Measurements from ENCODE around the gene TPCN2.
"Not testable (repeated sequence)": the region's sequence is repeated elsewhere in the genome, so short reads cannot be mapped to it uniquely, and the experiment has no call there.

The TPCN2 gene

DNA sequence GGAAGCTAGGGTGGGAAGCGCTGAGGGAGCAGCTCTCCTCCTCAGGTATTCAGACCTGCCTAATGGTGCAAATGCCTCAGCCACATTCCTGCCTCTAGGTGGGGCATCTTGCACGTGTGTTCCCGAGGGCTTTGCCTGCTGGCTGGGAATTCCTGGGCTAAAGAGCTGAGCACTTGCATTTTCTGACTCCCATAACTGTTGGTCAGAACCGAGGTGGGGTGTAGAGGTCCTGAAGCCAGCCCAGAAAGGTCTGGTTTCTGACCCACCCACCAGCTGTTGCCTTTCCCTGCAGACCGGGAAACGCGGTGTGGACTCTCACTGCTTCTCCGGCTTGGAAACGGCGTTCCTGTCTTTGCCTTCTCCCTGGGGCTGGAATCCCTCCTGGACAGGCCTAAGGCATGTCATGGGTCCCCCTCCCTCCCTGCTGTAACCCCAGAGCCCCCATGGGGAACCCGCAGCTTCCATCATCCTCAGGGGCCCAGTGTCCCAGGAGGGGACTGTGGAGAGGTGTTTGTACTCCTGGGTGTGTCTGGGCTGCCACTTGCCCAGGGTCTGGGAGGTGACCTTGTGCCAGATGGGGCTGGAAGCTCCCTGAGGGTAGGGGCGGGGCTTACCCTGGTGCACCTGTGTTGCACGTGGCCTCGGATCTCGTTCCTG lies 83.0 kb downstream of the TPCN2 start:
- peak; percentile 79 for DNase-seq

DNA sequence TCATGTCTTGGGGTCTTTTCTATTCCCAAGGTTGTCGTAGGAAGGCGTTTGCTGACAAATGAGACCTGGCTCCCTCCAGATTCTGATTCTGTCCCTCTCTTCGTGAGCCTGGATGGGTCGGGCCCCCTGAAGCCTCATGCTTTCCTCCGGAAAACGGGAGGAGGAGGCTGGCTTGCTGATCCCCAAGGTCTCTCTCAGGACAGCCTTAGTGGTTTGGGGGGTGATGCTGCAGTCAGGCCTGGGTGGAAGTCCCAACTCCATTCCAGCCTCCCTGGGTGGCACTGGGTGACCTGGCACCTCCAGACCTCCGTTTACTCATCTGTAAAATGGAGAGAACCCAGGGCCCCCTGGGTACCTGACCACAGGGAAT lies 83.6 kb downstream of the TPCN2 start:
- DNase-seq: no peak

DNA sequence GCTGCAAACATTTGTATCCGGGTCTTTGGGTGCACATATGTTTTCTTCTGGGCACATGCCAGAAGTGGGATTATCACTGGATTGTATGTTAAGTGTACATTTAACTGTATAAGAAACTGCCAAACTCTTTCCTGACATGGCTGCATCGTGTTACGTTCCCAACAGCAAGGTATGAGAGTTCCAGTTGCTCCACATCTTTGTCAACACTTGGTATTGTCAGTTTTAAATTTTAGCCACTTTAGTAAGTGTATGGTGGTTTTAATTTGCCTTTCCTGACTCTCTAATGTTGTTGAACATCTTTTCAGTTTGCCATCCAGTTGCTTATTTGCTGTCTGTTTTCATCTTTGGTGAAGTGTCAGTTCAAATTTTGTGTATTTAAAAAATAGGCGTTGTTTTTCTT lies 84.5 kb downstream of the TPCN2 start:
- DNase-seq: no peak

DNA sequence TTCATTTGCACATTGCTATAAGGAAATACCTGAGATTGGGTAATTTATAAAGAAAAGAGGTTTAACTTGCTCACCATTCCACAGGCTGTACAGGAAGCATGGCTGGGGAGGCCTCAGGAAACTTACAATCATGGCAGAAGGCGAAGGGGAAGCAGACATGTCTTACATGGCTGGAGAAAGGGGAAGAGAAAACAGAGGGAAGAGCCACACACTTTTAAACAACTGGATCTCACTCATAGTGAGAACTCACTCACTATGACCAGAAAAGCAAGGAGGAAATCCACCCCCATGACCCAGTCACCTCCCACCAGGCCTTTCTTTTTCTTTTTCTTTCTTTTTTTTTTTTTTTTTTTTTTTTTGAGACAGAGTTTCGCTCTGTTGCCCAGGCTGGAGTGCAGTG lies 85.5 kb downstream of the TPCN2 start:
- not testable (repeated sequence) for DNase-seq

DNA sequence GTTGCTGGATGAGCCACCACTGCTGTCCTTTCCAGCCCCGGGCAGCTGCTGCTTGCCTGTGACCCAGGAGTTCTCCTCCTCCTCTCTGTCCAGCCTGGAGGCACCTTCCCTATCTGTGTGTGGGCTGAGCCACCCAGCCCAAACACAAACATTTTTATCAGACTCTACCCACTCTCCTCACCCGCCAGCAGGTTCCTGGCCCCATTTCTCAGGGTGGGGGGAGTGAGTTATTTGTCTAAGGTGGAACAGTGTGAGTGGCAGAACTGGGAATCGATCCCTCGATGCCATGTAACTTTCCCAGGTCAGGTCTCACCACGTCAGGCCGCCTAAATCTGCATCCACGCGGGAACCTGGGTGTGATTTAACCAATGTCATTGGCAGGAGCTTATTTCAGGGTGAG lies 86.2 kb downstream of the TPCN2 start:
- no peak for DNase-seq

DNA sequence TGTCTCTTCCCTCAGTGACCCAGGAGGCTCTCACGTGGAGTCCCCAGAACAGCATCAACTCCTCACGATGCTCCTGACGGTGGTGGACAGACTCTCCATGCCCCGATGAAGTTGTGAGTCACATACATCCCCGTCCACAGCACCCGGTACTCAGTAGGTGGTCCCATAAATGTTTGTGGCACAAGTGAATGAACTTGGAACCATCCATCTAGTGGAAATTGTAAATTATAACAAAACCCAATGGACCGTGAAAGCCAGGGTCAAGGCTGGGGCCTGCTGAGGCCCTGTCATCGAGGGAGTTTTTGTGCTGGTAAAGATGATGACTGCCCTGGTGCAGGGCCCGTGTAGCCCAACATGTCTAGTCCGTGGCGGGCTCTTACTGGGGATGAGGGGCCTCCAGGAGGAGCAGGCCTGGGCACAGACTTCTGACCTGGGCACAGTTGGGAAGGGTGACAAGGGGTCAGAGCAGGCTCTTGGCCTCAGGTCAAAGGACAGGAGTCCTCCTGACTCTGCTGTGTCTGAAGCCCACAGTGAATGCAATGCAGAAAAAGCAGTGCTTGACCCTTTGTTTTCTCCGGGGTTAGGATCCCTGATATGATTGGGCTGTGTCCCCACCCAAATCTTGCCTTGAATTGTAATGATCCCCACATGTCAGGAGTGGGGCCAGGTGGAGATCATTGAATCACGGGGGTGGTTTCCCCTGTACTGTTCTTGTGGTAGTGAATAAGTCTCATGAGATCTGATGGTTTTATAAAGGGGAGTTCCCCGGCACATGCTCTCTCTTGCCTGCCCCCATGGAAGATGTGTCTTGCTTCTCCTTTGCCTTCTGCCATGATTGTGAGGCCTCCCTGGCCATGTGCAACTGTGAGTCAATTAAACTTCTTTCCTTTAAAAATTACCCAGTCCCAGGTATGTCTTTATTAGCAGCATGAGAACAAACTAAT lies 87.0 kb downstream of the TPCN2 start:
- no peak for DNase-seq

DNA sequence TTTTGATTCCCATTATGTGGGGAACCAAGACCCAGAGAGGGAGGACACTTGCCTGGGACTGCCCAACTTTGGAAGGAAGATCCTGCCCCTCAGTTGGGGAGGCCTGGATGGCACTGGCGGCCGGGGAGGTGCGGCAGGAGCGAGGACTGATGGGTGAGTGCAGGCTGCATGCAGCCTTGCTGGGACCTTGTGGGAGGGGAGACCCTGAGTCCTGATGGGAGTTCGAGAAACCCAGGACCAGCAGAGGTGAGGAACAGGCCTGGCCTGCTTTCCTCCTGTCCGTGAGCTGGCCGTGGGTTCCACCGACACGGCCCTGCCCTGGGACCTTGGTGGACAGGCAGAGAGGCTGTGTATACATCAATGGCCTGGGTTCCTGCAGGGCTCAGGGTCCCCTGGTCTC lies 87.7 kb downstream of the TPCN2 start:
- no peak for DNase-seq

DNA sequence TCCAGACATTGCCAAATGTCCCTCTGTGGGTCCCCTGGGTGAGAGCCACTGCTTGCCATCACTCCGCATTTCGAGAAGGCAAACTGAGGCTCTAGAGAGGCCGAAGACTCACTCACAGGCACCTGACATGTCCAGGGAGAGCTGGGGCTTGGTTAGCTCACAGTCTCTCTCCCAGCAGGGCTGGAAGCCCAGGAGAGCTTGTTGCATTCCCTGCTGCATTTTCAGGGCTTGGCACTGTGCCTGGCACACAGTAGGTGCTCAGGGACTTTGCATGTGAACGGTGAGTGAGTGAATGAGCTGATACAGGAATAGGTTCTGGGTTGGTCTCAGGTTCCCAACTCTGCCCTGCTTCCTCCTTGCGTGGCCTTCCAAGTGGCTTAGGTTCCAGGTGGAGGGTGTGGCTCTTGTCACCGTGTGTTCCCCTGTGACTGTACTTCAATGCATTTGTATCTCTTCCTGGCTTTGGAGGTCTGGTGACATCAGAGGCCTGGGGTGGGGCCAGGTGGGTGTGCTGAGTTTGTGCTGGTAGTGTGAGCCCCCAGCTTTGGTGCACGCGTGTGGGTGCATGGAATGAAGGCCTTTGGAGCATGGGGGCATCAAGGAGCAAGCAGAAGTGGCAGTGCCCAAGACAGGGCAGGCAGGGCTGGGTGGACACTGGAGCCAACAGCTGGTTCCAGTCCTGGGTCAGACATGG lies 88.6 kb downstream of the TPCN2 start:
- no peak for DNase-seq

DNA sequence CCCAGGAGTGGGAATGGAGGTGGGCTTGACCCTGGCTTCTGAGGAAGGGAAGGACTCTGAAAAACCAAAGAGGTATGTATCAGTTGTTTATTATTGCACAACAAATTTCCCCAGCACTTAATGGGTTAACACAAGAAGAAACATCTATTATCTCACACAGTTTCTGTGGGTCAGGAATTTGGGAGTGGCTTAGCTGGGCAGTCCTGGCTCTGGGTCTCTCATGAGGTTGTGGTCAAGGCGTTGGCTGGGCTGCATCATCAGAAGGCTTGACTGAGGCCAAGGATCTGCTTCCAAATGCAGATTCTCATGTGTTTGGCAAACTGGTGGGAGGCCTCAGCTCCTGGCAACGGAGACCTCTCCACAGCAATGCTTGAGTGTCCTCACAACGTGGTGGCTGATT lies 89.5 kb downstream of the TPCN2 start:
- DNase-seq: no peak

DNA sequence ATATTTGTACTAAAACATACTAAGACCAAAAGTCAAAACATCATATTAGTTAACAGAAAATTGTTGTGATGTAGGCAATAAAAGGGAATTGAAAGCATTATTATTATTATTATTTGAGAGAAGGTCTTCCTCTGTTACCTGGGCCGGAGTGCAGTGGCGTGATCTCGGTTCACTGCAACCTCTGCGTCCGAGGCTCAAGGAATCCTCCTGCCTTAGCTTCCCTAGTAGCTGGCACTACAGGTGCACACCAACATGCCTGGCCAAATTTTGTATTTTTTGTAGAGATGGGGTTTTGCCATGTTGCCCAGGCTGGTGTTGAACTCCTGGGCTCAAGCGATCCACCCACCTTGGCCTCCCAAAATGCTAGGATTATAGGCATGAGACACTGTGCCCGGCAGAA lies 91.4 kb downstream of the TPCN2 start:
- DNase-seq: not testable (repeated sequence)

DNA sequence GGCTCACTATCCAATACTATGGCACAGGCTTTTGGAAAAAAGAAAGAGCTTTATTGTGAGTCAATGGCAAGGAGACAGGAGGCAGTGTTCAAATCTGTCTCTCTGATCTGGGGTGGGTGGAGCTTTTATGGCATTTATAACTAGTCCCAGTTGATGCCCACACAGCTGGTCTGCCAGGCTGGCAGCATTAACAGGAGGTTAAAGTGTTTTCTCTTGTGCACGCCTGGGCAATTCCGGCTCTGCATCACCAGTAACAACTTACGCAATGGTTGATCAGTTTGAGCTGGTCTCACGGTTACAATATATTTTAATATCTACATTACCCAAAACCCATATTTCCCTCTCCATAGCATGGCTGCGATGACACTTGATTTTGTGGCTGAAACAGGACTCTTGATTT lies 91.9 kb downstream of the TPCN2 start:
- no peak for DNase-seq

DNA sequence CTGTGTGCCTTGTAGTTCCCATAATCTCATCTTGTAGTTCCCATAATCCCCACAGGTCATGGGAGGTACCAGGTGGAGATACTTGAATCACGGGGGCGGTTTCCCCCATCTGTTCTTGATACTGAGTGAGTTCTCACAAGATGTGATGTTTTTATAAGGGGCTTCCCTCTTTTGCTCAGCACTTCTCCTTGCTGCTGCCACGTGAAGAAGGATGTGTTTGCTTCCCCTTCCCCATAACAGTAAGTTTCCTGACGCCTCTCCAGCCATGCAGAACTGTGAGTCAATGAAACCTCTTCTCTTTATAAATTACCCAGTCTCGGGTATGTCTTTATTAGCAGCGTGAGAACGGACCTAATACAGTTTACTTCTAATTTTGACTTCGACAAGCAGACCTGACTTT lies 93.0 kb downstream of the TPCN2 start:
- DNase-seq: no peak

DNA sequence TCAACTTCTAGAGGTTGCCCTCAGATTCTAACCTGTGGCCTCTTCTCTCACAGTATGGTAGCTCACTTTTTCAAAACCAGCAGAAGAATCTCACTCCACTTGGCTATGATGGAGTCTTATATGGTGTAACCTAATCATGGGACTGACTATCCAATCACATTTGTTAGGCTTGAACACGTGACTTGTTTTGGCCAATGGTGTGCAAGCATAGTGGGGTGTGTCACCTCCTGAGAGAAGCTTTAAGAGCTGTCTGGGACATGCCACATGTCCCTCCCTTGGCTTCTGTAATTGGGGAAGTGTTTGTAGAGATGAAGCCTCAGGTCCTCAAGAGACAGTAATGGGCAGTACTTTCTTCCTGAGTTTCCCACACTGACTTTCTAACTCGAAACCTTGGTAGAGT lies 94.2 kb downstream of the TPCN2 start:
- DNase-seq: no peak

DNA sequence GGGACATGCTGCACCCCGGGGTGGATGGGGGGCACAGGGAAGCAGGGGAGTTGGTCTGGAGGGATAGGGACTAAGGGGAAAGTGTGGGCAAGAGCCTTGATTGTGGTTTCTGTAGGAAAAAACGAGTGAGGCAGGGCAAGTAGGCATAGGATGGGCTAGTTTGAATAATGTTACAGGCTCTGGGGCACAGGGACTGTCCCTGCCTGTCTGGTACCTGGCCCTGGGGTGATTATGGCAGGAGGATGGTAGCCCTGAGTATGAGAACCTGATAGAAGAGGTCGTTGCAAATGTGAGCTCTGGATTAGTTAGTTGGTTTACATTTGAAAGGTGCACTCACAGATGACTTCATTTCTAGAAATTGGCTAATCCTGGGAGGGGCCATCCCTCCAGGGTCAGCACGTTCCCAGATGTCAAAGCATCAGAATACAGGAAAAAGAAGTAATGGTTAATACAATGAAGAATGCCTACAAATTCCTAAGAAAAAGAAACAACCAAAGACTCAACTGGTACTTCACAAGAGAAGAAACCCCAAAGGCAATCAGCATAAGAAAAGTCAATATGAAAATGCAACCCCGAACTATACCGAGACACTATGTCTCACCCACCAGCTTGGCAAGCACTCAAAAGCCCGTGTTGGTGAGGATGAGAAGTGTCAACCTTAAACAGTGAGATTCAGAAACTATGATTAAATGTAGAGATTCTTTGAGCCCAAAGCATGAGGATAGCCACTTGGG lies 95.8 kb downstream of the TPCN2 start:
- DNase-seq: no peak

DNA sequence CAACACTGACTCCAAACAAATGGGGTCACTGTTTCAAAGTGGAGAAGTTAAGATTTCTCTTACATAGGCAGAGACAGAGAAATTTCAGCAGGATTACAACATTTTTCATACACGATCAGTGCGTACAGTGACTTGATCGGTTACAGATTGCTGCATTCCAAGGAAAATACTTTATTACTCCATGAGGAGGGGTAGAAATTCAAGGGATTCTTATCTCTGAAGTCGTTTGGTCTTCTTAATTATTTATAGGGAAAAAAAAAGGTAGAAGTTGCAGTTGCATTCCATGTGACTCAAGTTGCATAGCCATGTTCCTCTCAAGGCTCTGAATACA lies 96.3 kb downstream of the TPCN2 start:
- DNase-seq: no peak

DNA sequence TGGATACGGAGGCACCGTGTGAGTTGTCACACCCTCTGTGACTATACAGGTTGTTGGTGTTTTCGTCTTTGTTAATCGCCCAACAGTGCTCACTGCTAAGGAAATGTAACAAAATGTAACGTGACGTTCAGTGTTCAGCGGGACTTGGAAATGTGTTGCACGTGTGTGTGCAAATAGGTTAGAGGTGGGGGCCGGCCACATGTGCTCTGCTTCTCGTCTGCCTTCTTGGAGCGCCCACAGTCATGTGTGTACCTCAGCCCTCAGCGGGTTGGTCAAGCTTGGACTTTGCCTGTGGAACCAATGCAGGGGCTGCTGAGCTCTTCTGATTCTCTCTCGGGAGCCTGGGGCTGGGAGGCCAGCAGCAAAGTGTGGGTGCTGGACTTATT lies 99.6 kb downstream of the TPCN2 start:
- no peak for DNase-seq

DNA sequence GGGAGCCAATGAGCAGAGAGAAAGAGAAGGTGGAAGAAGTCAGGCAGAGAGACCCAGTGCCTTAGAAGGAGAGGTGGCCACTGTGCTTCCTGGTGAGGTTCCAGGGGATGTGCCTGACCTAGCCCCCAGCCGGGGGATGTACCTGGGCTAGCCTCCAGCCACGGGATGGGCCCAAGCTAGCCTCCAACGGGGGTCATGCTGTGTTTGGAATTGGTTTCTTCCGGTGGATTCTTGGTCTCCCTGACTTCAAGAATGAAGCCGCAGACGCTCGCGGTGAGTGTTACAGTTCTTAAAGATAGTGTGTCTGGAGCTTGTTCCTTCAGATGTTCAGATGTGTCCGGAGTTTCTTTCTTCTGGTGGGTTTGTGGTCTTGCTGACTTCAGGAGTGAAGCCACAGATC lies 100.1 kb downstream of the TPCN2 start:
- DNase-seq: no peak

DNA sequence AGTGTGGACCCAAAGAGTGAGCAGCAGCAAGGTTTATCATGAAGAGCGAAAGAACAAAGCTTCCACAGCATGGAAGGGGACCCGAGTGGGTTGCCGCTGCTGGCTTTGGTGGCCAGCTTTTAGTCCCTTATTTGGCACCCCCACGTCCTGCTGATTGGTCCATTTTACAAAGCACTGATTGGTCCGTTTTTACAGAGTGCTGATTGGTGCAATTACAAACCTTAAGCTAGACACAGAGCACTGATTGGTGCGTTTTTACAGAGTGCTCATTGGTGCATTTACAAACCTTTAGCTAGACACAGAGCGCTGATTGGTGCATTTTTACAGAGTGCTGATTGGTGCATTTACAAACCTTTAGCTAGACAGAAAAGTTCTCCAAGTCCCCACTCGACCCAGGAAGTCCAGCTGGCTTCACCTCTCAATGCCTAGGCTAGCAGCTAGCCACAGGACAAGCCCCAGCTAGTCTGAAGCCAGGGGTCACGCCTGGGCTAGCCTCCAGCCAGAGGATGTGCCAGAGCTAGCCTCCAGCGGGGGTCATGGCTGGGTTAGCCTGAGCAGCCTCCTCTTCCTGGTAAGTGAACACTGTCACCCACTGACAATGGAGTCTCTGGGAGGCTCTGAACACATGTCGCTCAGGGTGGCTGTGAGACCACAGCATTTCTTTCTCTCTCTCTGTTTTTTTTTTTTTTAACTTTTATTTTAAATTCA lies 100.8 kb downstream of the TPCN2 start:
- DNase-seq: not testable (repeated sequence)

DNA sequence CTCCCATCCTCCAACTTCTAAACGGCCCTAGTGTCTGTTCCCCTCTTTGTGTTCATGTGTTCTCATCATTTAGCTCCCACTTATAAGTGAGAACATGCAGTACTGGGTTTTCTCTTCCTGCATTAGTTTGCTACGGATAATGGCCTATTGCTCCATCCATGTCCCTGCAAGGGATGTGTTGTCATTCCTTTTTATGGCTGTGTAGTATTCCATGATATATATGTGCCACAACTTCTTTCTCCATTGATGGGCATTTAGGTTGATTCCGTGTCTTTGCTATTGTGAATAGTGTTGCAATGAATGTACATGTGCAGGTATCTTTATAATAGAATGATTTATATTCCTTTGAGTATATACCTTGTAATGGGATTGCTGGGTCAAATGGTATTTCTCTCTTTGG lies 101.4 kb downstream of the TPCN2 start:
- no peak for DNase-seq

DNA sequence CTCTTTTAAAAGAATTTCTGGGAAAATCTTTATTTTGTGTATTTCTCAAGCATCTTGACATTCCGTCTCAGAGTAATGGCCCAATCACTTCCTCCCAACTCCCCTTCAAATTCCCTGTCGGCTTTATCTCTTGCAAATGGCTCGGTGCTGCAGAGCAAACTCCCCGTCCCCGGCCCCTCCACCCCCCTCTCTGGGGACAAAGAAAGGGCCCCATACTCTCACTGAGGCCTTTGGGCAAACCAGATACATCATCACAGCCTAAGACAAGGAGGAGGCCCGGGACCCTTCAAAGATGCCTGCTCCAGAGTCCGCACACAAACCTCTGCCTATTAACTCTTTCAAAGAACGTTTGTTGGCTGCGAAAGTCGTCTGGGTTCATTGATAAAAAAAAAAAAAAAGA lies 103.1 kb downstream of the TPCN2 start:
- DNase-seq: no peak

DNA sequence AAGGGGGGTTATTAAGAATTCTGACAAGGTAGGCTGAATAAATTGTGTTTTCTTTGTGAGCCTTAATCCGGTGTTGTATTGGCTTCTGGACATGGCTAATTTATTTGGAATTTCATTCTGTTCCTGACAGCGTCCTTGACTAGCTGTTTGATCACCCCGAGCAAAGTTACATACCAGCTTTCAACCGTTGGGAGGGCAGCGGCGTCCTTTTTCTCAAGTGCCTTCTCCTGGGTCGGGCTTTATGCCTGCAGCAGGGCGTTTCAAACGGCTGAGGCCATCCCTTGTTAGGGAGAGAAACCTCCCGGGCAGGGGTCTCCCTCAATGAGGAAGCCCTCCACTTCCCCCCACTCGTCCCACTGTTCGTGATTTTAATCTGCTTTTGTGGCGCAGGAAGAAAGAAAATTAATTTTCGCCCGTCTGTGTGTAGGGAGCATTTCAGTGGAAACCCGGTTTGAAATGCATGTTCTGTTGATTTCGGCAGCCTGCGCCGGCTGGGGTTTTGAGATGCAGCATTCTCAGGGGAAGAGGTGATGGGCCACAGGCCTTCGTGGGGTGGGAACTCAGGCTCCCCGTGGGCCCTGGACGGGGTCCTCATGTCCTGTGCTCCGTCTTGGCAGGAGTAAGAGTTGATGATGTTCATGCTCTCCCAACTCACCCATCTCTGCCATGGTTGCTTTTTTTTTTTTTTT lies 104.1 kb downstream of the TPCN2 start:
- DNase-seq: no peak

DNA sequence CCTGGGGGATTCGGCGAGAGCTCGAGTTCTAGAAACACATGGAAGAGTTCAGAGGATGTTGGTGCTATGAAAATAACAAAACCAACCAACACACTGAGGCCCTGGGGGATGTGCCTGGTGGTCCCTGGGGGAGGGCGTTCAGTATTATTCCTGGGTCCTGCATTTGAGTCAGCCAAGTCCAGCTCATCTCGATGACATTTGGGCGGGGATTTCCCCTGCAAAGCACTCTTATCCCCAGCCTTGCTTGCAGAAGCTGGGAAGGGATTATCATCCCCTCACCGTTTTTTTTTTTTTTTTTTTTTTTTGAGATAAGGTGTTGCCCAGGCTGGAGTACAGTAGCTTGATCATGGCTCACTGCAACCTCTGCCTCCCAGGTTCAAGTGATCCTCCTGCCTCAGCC lies 104.9 kb downstream of the TPCN2 start:
- no peak for DNase-seq
